Ishikawa (cell line): ENCODE data around the gene PSD.

Source experiments
- CEBPB ChIP-seq: IDR thresholded peaks from 2 replicates; pipeline ENCODE4 v1.6.1; 2012
- CREB1 ChIP-seq: IDR thresholded peaks from 2 replicates; pipeline ENCODE4 v1.6.1; 2012; ENCODE audit warnings: low read depth
- EP300 ChIP-seq: IDR thresholded peaks from 2 replicates; pipeline ENCODE4 v1.6.1; 2012; ENCODE audit warnings: borderline replicate concordance
- FOXM1 ChIP-seq: IDR thresholded peaks from 2 replicates; pipeline ENCODE4 v1.6.1; 2012; ENCODE audit warnings: low read depth, borderline replicate concordance
- MAX ChIP-seq: IDR thresholded peaks from 2 replicates; pipeline ENCODE4 v1.6.1; 2012
- NFIC ChIP-seq: IDR thresholded peaks from 2 replicates; pipeline ENCODE4 v1.6.1; 2012
- RAD21 ChIP-seq: IDR thresholded peaks from 2 replicates; pipeline ENCODE4 v1.6.1; 2012; ENCODE audit warnings: low read depth
- REST ChIP-seq: IDR thresholded peaks from 2 replicates; pipeline ENCODE4 v1.6.1; 2012; ENCODE audit warnings: low read depth, mild to moderate bottlenecking
- TAF1 ChIP-seq: IDR thresholded peaks from 2 replicates; pipeline ENCODE4 v1.6.1; 2012; ENCODE audit warnings: low read depth, mild to moderate bottlenecking
- TCF12 ChIP-seq: IDR thresholded peaks from 2 replicates; pipeline ENCODE4 v1.6.1; 2012; ENCODE audit warnings: low read depth
- USF1 ChIP-seq: IDR thresholded peaks from 2 replicates; pipeline ENCODE4 v1.6.1; 2012
- YY1 ChIP-seq: IDR thresholded peaks from 2 replicates; pipeline ENCODE4 v1.6.1; 2012; ENCODE audit warnings: low read depth
- ZBTB7A ChIP-seq: IDR thresholded peaks from 2 replicates; pipeline ENCODE4 v1.6.1; 2012; ENCODE audit warnings: low read depth

- TF ChIP-seq YY1 (peak; percentile 29; the same call in 1 of the 2 replicates), TAF1 (no peak), CREB1 (no peak), ZBTB7A (no peak), CEBPB (no peak), MAX (peak; percentile 79), FOXM1 (no peak), USF1 (peak; percentile 67), NFIC (peak; percentile 25; the same call in 1 of the 2 replicates), REST (0 out of 2 replicates have a peak, but pooled peaks have one; percentile 7), EP300 (no peak; the same call in 1 of the 2 replicates), RAD21 (no peak), TCF12 (no peak)
Observed at GRCh38 chr10:102421757-102422512, 3.4 kb upstream of the PSD start.
